Activated T-helper 1 cell treated with anti-CD3 and anti-CD28 coated beads, Interleukin-2, amount 50 U/mL, for 16 hours (primary cell): ENCODE results near the gene CD79A.
"Not testable (repeated sequence)": the region's sequence is repeated elsewhere in the genome, so short reads cannot be mapped to it uniquely, and the experiment has no call there.

Experiments
- DNase-seq, 2 donors: peaks; one replicate each; pipeline ENCODE4 v3.0.0-alpha.2; 2020; ENCODE audit warnings: low read depth in 1 of 2, low spot score in 1 of 2

Gene CD79A

DNA sequence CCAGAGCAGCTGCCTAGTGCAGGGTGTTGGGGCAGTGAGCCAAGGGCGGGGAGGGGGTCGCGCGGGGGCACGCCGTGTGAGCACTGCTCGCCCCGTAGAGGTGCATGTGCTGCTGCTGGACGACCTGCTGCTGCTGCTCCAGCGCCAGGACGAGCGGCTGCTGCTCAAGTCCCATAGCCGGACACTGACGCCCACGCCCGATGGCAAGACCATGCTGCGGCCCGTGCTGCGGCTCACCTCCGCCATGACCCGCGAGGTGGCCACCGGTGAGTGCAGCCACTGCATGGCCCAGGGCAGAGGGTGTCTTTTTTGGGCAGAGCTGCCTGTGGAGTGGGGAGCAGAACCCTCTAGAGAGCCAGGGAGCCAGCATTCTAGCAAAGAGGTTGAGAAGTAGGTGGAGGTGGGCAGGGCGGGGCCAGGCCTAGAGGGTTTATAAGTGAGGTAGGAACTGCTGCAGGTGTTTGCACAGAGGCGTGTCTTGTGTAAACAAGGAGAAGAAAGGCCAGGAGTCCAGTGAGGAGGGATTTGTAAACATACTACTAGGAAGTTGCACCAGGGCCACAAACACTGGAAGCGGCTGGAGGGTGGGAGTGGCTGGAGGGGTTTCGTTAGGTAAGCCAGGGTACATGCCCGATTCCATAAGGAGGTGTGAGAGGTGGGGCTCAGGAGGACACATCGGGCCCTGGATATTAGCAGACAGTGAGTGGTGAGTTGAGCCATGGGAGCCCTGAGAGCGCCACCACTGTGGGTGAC is 27.2 kb downstream of the CD79A start:
- DNase-seq, result no peak

DNA sequence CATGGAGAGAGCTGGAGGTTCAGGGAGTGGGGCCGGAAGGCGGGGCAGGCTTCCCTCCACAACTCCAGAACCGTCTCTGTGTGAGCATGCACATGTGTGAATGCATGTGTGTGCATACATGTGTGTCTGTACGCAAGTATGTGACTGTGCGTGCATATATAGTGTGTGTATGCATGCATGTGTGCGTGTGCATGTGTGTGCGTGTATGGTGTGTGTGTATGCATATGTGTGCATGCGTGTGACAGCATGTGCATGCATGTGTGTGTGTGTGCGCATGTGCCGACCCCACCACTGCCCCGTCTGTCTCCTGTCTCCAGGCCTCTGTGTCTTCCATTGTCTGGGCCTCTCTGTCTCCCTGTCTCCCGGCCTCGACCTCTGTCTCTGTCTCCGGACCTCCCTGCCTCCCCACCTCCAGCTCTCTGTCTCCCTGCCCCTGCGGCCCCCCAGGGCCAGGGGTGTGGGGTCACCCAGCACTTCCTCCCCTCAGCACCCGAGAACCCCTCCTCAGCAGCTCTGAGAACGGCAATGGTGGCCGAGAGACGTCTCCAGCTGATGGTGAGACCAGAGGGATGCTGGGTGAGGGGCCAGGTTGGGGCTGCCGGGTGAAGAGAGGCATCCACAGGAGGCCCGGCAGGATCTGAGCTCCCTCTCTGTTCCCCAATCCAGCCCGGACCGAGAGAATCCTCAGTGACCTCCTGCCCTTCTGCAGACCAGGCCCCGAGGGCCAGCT is 28.4 kb downstream of the CD79A start:
- DNase-seq, result no peak

GRCh38 chr19:41906271-41906670 is 29.2 kb downstream of the CD79A start:
- no peak for DNase-seq

- DNase-seq, result no peak
Measured at GRCh38 chr19:41906916-41907680, 30.0 kb downstream of the CD79A start.

DNA sequence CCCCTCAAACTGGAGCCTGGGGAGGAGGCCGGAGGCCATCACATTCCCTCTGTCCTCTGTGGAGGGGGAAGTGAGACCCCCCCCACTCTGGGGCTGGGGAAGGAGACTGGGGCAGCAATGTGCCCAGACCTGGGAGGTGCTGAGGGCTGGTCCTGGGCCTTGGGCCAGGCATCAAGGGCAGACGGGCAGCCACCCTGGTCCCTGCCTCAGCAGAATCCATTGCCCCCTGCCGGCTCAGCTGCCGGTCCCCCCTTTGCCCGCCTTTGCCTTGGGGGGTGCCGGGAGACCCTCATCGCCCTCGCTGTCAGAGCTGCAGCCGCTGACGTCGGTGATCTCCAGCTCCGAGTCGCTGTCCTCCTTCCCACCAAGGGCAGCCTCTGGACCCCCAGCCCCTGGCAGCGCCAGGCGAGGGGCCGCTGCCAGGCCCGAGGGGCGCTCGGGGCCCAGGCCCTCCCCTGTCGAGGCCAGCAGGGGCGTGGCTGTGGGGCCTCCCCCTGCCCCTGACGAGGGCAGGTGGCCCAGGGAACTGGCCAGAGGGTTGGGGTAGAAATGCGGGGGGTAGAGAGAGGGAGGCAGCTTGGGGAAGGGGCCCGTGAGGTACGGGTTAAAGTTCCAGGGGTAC is 31.0 kb downstream of the CD79A start:
- no peak for DNase-seq

DNA sequence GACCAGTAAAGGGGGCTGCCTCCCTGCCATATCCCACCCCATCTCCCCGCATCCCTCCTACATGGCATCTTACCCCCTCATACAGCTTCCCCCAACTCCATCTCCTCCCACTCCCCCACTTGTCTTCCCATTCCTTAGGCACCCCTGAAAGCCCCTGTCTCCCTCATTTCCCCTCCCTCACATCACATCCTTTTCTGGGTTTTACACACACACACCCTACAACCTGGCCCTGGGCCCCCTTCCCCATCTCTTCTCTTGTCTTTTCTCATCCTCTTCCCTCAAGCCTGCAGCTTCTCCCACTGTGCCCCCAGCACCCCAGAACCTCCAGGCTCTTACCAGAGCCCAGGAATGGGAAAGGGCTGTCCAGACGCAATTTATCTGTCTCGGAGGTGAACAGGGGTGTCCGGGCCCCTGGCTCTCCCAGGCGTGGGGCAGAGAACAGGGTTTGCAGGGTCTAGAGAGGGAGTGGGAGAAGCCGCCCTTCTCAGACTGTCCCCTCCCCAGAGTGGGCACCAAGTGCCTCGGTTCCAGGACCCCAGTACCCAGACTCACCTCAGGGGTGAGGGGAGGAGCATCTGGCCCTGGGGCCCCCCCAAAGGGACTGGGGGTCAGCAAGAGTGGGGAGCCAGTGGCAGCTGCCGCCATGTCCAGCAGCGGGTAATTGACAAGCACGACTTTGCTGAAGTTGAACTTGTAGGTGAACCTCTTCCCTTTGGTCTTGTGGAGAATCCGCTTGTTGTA is 31.8 kb downstream of the CD79A start:
- DNase-seq, result no peak

DNA sequence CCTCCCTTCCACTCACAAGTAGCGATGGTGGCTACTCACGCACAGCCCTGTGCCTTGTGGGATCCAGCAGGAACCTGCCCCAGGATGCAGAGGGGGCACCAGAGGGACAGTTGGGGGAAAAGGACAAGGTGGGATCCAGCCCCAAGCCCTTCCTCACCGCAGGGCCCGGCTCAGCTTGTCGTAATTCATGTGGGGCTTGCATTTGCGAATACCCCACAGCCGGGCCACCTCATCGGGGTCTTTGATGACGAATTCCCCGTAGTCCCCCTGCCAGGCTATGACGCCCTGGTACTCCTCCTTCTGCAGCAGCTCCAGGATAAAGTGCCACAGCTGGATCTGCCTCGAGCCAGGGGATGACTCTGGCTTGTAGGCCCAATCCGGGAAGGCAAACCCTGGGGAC is 32.6 kb downstream of the CD79A start:
- DNase-seq, result no peak

DNA sequence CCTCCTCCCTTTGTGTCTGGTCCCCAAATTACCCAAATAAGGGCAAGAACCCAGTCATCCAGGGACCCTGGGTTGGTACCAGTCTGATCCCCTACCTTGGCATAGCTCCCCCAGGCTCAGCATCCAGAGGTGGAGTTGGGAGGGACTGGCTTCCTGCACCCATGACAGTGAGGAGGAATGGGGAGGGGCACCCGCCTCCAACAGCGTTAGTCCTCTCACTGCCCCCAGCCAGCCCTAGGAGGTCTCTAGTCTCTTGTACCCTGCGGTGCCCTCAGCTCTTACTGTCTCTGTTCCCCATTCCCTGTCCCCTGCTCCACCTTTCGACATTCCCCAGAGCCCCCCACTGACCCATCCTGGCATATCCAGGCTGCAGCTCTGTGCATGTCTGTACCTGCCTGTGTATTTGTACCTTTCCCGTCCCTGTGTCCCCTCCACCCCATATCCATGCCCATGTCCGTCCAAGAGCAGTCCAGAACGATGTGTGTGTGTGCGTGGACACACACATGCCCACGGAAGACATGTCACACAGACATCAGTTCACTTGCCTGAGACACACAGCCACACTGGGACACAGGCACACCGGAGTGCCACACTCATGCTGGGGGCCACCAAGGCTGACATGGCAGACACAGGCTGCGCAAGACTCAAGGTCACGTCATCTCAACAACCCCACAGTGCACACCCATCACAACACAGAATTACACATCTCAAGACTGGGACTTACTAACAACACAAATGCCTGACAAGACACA is 33.3 kb downstream of the CD79A start:
- no peak for DNase-seq

GRCh38 chr19:41910992-41911888 is 34.2 kb downstream of the CD79A start:
- no peak for DNase-seq

DNA sequence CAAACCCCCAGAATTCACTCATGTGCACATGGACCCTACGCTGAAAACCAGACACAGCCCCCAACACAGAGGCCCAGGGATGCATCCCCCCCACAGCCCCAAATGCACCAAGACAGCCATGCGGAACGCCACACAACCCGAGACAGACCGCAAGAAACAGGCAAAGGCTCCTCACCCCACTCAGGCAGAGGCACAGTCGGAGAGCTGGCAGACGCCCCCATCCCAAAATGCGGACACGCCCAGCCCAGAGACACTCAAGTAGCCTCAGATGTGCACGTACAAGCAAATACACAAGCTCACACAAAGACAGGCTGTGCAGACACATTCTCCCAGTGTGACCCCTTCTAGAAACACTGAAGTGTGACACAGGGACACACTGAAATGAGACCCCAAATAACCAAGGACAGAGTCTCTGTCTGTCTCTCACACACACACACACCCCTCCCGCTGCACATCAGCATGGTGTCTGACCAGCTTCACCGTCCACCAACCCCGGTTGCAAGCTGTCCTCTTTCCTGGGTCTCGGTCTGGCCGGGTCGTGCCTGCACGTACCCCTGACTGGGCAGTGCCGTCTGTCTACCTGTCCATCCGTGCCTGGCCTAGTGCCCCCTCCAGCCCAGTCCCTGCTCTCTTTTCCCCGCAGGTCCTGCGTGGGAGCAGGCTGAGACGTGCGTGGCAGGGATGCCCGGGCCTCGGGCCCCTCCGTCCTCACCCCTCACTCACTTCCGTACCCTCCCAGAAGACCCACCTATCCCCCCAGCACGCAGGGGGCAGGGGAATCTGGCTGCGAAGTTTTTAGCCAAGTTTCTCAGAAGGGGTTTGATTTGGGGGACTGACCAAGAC is 35.0 kb downstream of the CD79A start:
- no peak for DNase-seq

GRCh38 chr19:41912899-41913537 is 35.9 kb downstream of the CD79A start:
- no peak for DNase-seq

DNA sequence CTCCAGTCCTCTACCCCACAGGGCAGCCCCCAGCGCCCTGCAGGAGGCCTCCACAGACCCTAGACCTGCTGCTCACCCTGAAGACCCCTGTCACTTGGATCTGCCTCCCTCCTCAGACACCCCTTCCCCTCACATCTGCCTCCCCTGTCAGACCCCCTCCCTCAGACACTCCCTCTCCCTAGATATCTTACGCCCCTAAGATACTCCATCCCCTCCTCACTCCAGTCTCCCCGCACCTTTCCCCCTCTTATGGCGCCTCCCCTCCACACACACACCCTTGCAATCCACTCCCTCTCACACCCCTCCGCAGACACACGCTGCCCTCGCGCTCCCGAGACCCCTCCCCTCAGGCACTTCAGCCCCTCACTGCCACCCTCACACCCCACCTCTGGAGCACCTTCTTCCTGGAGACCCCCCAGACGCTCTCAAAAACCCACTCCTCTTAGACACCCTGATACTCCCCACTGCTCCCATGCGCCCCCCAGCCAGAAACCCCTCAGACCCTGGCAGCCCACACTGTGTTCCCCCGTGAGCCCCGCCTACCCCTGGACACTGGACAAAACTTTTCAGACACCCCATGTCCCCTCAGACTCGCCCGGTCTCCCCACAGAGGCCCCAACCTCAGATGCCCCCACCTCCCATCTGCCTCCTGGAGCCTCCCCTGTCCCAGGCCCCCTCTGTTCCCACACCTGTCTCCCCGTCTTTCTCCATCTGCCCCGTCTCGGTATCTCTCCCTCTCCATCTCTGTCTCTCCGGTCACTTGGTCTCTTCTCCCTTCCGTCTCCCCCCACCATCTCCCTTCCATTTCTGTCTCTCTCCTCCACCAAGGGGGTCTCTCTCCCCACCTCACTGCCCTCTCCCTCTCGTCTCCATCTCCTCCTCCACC is 36.7 kb downstream of the CD79A start:
- DNase-seq, result no peak

DNA sequence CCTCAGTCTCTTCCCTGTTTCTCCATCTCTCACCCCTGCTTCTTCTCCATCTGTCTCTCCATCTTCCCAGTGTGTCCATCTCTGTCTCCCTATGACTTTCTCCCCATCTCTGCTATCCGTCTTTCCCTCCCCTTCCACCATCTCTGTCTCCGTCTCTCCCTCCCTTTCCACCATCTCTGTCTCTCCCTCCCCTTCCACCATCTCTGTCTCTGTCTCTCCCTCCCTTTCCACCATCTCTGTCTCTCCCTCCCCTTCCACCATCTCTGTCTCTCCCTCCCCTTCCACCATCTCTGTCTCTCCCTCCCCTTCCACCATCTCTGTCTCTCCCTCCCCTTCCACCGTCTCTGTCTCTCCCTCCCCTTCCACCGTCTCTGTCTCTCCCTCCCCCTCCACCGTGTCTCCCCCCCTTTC is 37.4 kb downstream of the CD79A start:
- not testable (repeated sequence) for DNase-seq

DNA sequence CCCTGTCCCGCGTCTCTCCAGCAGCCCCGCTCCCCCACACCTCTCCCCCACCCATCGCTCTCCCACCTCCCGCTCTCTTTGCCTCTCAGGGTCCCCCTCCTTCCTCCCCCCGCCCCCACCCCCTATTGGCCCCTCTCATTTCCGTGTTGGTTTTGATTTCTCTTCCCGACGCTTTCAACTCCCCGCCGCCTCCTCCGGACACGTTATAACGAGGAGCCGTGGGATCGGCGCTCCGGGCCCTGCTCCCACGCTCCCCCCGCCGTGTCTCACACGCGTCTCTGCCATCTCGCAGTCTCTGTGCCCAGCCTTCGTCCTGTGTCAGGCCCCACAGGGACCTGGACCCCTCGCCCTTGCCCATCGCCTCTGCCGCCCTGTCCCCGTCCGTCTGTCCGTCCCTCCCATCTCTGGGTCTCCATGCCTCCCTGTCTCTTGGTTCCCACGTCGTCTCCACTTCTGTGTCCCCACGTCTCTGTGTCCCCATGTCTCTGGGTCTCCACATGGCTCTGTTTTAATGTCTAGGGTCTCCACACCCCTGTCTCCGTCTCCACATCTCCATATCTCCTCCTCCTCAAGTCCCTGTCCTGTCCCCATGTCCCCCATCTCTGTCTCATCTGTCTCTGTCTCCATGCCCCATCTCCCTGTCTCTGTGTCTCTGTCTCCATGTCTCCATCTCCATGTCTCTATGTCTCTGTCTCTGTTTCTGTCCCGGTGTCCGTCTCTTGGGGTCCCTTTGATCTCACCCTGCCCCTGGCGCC is 38.1 kb downstream of the CD79A start:
- DNase-seq, result no peak

DNA sequence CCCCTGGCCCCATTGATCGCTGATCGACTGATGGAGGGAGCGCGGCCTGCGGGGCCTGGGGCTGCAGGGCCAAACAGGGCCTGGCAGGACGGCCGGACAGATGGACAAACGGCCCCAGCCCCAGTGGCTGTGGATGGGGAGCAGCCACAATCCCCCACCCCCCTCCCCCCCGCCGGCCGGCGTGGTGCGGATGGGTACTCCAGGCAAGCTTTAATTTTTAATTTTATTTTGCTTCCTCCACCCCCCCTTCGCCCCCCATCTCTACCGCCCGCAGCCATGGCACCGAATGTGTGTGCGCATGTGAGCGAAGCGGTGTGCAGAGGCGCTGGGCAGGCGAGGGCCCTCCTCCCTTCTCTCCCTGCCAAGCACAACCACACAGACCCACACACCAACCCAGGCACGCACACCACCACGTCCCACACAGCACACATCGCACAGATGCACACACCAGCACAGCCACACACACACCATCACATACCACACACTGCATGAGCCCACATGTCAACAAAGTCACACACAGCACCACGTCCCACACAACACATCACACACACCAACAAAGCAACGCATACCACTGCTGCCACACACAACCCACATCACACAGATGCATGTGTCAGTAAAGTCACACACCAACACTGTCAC is 38.8 kb downstream of the CD79A start:
- DNase-seq, result no peak

- DNase-seq, result no peak
Measured at GRCh38 chr19:41917676-41918075, 40.6 kb downstream of the CD79A start.
